HepG2 (cell line): ENCODE results near the gene RASD1. TPM values are rescaled to one million over a fixed set of nuclear protein-coding genes. Genes with fewer than 3 reads are reported as not detected.

Experiments
- ATF5 ChIP-seq: sonication (generic); formaldehyde crosslinking; IDR thresholded peaks from 2 replicates; pipeline ENCODE4 v1.4.0; 2020; ENCODE audit warnings: mild to moderate bottlenecking, low read depth, missing genetic modification reagents
- BHLHE40 ChIP-seq: IDR thresholded peaks from 2 replicates; pipeline ENCODE4 v1.6.1; 2011; ENCODE audit warnings: low read length, improper control_type of control experiment
- DMAP1 ChIP-seq: IDR thresholded peaks from 2 replicates; pipeline ENCODE4 v1.6.1; 2016
- FOXA3 ChIP-seq: IDR thresholded peaks from 2 replicates; pipeline ENCODE4 v1.6.1; 2016; ENCODE audit warnings: missing genetic modification reagents, missing compliant biosample characterization
- GLMP ChIP-seq: sonication (generic); formaldehyde crosslinking; IDR thresholded peaks from 2 replicates; pipeline ENCODE4 v1.9.0; 2021; ENCODE audit warnings: missing genetic modification reagents, mild to moderate bottlenecking, borderline replicate concordance
- GMEB2 ChIP-seq: IDR thresholded peaks from 2 replicates; pipeline ENCODE4 v1.6.1; 2016; ENCODE audit warnings: missing biosample characterization, missing genetic modification reagents, low read depth
- HMGA1 ChIP-seq: sonication (generic); formaldehyde crosslinking; conservative IDR thresholded peaks from 2 replicates; pipeline ENCODE4 v1.4.0; 2020; ENCODE audit warnings: missing genetic modification reagents
- IKZF1 ChIP-seq: fragments of 450-650 bp; IDR thresholded peaks from 2 replicates; pipeline ENCODE4 v1.7.1; 2016
- IRF2 ChIP-seq: IDR thresholded peaks from 2 replicates; pipeline ENCODE4 v1.6.1; 2018; ENCODE audit warnings: missing genetic modification reagents, missing compliant biosample characterization
- JUND ChIP-seq: sonication (generic); formaldehyde crosslinking; IDR thresholded peaks from 2 replicates; pipeline ENCODE4 v1.8.0; 2022; ENCODE audit warnings: mild to moderate bottlenecking, missing genetic modification reagents
- NFYB ChIP-seq: sonication (generic); formaldehyde crosslinking; IDR thresholded peaks from 2 replicates; pipeline ENCODE4 v1.4.0; 2020; ENCODE audit warnings: missing genetic modification reagents
- NR2F6 ChIP-seq, 2 experiments: IDR thresholded peaks; 2 replicates each; pipeline ENCODE4 v1.6.1; 2016; ENCODE audit warnings: antibody characterized with exemption in 1 of 2, mild to moderate bottlenecking in 1 of 2
- PHB2 ChIP-seq: fragments of 450-650 bp; IDR thresholded peaks from 2 replicates; pipeline ENCODE4 v1.6.1; 2018; ENCODE audit not compliant: partially characterized antibody
- SETDB1 ChIP-seq: sonication (generic); formaldehyde crosslinking; IDR thresholded peaks from 2 replicates; pipeline ENCODE4 v1.5.1; 2020; ENCODE audit warnings: missing genetic modification reagents, mild to moderate bottlenecking, borderline replicate concordance
- SPEN ChIP-seq: sonication (generic); formaldehyde crosslinking; IDR thresholded peaks from 2 replicates; pipeline ENCODE4 v1.5.1; 2020; ENCODE audit warnings: low read depth, mild to moderate bottlenecking, missing genetic modification reagents
- TGIF2 ChIP-seq: IDR thresholded peaks from 2 replicates; pipeline ENCODE4 v1.6.1; 2016; ENCODE audit warnings: control low read depth, missing compliant biosample characterization
- ZFP82 ChIP-seq: sonication (generic); formaldehyde crosslinking; IDR thresholded peaks from 2 replicates; pipeline ENCODE4 v1.5.1; 2020; ENCODE audit warnings: mild to moderate bottlenecking, missing genetic modification reagents, borderline replicate concordance
- ZNF263 ChIP-seq: sonication (generic); formaldehyde crosslinking; IDR thresholded peaks from 2 replicates; pipeline ENCODE4 v1.4.0; 2020; ENCODE audit warnings: missing genetic modification reagents
- ZNF383 ChIP-seq: sonication (generic); formaldehyde crosslinking; IDR thresholded peaks from 2 replicates; pipeline ENCODE4 v1.4.0; 2020; ENCODE audit warnings: missing genetic modification reagents, mild to moderate bottlenecking, borderline replicate concordance
- ZNF572 ChIP-seq: sonication (generic); formaldehyde crosslinking; IDR thresholded peaks from 2 replicates; pipeline ENCODE4 v1.5.1; 2020; ENCODE audit warnings: mild to moderate bottlenecking, missing genetic modification reagents
- ZNF746 ChIP-seq: sonication (generic); formaldehyde crosslinking; IDR thresholded peaks from 2 replicates; pipeline ENCODE4 v1.8.0; 2022; ENCODE audit warnings: mild to moderate bottlenecking, missing genetic modification reagents
- polyA plus RNA-seq, 8 experiments: library from polyadenylated mRNA; depleted of rRNA in 3 of 8; stranded (reverse) in 7 of 8; unstranded in 1 of 8; fragments of >200 nt; fragmentation: Illumina TruSeq in 4 of 8; extraction: Trizol in 4 of 8; gene quantifications; 2 replicates each; pipeline versions ENCODE4 v1.2.1 to v1.2.3, GENCODE V29; 2011 to 2016; ENCODE audit warnings: low read depth in 4 of 8, missing spikeins in 1 of 8, mixed read lengths in 1 of 8; ENCODE audit not compliant: insufficient read depth in 1 of 8
- total RNA-seq, 5 experiments: library from RNA; depleted of rRNA; stranded (reverse); fragments of >200 nt; fragmentation: Illumina TruSeq; extraction: Trizol; gene quantifications; 2 replicates each; pipeline ENCODE4 v1.2.3, GENCODE V29; 2016; ENCODE audit warnings: low read depth in 1 of 5
- TF ChIP-seq, protein P1 (sequence below): sonication (generic); formaldehyde crosslinking; IDR thresholded peaks from 2 replicates; pipeline ENCODE4 v1.4.0; 2020; ENCODE audit warnings: missing genetic modification reagents
- TF ChIP-seq, protein P2 (sequence below), 2 experiments: fragments of 450-650 bp in 1 of 2; sonication (generic) in 1 of 2; formaldehyde crosslinking; IDR thresholded peaks; 2 replicates each; pipeline versions ENCODE4 v1.5.0 to v1.8.0; 2020 to 2022; ENCODE audit warnings: mild to moderate bottlenecking in 1 of 2, missing genetic modification reagents in 1 of 2
- TF ChIP-seq, protein P3 (sequence below): sonication (generic); formaldehyde crosslinking; IDR thresholded peaks from 2 replicates; pipeline ENCODE4 v1.8.0; 2022; ENCODE audit warnings: mild to moderate bottlenecking, missing genetic modification reagents; ENCODE audit not compliant: insufficient replicate concordance

RASD1 gene
- total and polyA plus RNA-seq, 2 of the 13 experiments (the other 11 are each of a cell fraction or from before 2014, with no cell fraction given) = 1.6 to 4.2 TPM

DNA sequence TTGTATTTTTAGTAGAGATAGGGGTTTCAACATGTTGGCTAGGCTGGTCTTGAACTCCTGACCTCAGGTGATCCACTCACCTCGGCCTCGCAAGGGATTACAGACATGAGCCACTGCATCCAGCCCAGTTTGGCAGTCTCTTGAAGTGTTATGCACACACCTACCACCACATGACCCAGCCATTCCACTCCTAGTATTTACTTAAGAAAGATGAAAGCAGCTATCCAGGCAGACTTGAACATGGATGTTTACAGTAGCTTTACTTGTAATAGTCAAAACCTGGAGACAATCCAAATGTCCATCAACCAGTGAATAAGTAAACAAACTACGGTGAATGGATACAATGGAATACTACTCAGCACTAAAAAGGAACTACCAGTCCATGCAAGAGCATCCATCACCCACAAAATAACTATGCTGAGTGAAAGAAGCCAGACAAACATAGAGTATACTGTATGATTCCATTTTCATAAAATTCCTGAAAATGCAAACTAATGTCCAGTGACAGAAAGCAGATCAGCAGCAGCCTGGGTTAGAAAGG lies 37.8 kb upstream of the RASD1 start (continued):
- TF ChIP-seq GLMP (CRISPR knock-in tag) = no peak
- TF ChIP-seq ZNF572 = no peak
- peak; percentile 65; the same call in 1 of the 2 replicates for TF ChIP-seq JUND
- TF ChIP-seq GMEB2 (CRISPR knock-in tag) = no peak
- peak; percentile 84 for TF ChIP-seq IRF2 (CRISPR knock-in tag)
- TF ChIP-seq, protein P1, sequence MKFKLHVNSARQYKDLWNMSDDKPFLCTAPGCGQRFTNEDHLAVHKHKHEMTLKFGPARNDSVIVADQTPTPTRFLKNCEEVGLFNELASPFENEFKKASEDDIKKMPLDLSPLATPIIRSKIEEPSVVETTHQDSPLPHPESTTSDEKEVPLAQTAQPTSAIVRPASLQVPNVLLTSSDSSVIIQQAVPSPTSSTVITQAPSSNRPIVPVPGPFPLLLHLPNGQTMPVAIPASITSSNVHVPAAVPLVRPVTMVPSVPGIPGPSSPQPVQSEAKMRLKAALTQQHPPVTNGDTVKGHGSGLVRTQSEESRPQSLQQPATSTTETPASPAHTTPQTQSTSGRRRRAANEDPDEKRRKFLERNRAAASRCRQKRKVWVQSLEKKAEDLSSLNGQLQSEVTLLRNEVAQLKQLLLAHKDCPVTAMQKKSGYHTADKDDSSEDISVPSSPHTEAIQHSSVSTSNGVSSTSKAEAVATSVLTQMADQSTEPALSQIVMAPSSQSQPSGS (CRISPR knock-in tag) = peak; percentile 89
- TF ChIP-seq ZNF746 = no peak
- TF ChIP-seq NR2F6 (IDR thresholded peaks at IDR 0.05) = peak; percentile 95
- TF ChIP-seq NR2F6 (CRISPR knock-in tag; IDR thresholded peaks at IDR 0.05) = peak; percentile 96
- TF ChIP-seq DMAP1 (CRISPR knock-in tag) = peak; percentile 62; the same call in 1 of the 2 replicates
- TF ChIP-seq BHLHE40 = peak; percentile 88
- no peak for TF ChIP-seq HMGA1 (CRISPR knock-in tag)
- TF ChIP-seq NFYB (CRISPR knock-in tag) = no peak
- TF ChIP-seq ZFP82 (CRISPR knock-in tag) = no peak
- peak; percentile 89; the same call in 1 of the 2 replicates for TF ChIP-seq TGIF2 (CRISPR knock-in tag)
- no peak for TF ChIP-seq ZNF383 (CRISPR knock-in tag)
- TF ChIP-seq SETDB1 = no peak
- TF ChIP-seq IKZF1 = no peak
- no peak for TF ChIP-seq ATF5 (CRISPR knock-in tag)
- TF ChIP-seq PHB2 = no peak
- TF ChIP-seq FOXA3 (CRISPR knock-in tag) = peak; percentile 100
- TF ChIP-seq, protein P2, sequence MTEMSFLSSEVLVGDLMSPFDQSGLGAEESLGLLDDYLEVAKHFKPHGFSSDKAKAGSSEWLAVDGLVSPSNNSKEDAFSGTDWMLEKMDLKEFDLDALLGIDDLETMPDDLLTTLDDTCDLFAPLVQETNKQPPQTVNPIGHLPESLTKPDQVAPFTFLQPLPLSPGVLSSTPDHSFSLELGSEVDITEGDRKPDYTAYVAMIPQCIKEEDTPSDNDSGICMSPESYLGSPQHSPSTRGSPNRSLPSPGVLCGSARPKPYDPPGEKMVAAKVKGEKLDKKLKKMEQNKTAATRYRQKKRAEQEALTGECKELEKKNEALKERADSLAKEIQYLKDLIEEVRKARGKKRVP (CRISPR knock-in tag; IDR thresholded peaks at IDR 0.05) = peak in 1 of 2 experiments; percentile 82; a peak in 2 of 4 replicates
- TF ChIP-seq ZNF263 (CRISPR knock-in tag) = peak; percentile 74
- TF ChIP-seq, protein P3, sequence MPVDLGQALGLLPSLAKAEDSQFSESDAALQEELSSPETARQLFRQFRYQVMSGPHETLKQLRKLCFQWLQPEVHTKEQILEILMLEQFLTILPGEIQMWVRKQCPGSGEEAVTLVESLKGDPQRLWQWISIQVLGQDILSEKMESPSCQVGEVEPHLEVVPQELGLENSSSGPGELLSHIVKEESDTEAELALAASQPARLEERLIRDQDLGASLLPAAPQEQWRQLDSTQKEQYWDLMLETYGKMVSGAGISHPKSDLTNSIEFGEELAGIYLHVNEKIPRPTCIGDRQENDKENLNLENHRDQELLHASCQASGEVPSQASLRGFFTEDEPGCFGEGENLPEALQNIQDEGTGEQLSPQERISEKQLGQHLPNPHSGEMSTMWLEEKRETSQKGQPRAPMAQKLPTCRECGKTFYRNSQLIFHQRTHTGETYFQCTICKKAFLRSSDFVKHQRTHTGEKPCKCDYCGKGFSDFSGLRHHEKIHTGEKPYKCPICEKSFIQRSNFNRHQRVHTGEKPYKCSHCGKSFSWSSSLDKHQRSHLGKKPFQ (CRISPR knock-in tag) = no peak
- TF ChIP-seq SPEN = peak; percentile 85; the same call in 1 of the 2 replicates
